NB4 (cell line): ENCODE measurements around the gene NOC2L.

ENCODE experiments used
- MYC ChIP-seq: IDR thresholded peaks from 2 replicates; pipeline ENCODE4 v1.6.1; 2011; ENCODE audit warnings: low read depth, low read length
- POLR2A ChIP-seq: IDR thresholded peaks from 2 replicates; pipeline ENCODE4 v1.6.1; 2011; ENCODE audit warnings: mild to moderate bottlenecking; ENCODE audit not compliant: insufficient read length; ENCODE audit errors: extremely low read depth
- TF ChIP-seq, protein P1 (sequence below): IDR thresholded peaks from 2 replicates; pipeline ENCODE4 v1.6.1; 2011; ENCODE audit warnings: low read depth, low read length
- TF ChIP-seq, protein P2 (sequence below): IDR thresholded peaks from one replicate; pipeline ENCODE4 v1.5.1; 2012; ENCODE audit warnings: low read depth, low read length

DNA sequence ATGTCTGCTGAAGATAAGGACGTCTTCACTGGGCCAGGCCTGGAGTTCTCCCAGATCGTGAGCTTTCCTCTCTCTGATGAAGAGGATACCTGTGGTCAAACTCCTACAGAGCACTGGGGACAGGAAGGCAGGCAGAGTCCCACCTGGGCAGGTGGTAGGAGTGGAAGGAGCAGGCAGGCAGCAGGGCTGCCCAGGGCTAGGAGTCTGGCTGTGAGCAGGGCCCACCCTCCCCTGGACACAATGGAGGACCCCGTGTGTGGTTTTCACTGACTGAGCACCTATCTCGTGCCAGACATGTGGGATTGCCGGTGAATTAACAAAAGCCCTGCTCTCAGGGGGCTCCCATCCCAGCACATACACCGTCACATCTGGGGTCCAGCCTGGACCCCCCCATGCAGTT, 40.2 kb downstream of the NOC2L start:
- TF ChIP-seq POLR2A, result no peak
- TF ChIP-seq, protein P1, sequence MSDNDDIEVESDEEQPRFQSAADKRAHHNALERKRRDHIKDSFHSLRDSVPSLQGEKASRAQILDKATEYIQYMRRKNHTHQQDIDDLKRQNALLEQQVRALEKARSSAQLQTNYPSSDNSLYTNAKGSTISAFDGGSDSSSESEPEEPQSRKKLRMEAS, result no peak
- TF ChIP-seq, protein P2, sequence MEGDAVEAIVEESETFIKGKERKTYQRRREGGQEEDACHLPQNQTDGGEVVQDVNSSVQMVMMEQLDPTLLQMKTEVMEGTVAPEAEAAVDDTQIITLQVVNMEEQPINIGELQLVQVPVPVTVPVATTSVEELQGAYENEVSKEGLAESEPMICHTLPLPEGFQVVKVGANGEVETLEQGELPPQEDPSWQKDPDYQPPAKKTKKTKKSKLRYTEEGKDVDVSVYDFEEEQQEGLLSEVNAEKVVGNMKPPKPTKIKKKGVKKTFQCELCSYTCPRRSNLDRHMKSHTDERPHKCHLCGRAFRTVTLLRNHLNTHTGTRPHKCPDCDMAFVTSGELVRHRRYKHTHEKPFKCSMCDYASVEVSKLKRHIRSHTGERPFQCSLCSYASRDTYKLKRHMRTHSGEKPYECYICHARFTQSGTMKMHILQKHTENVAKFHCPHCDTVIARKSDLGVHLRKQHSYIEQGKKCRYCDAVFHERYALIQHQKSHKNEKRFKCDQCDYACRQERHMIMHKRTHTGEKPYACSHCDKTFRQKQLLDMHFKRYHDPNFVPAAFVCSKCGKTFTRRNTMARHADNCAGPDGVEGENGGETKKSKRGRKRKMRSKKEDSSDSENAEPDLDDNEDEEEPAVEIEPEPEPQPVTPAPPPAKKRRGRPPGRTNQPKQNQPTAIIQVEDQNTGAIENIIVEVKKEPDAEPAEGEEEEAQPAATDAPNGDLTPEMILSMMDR, result no peak
- no peak for TF ChIP-seq MYC
